Sigmoid colon (tissue), 7 donors: ENCODE data around the gene COX6B1. TPM values are rescaled to one million over a fixed set of nuclear protein-coding genes. Genes with fewer than 3 reads are reported as not detected.

ENCODE experiments used
- DNase-seq: peaks from one replicate; pipeline ENCODE4 v3.0.0-alpha.2; 2019
- H3K27ac ChIP-seq, 4 donors: fragments of 200-600 bp; sonication (generic); one replicate each; pipeline ENCODE4 v1.5.1; 2016 to 2019; ENCODE audit warnings: mild to moderate bottlenecking in 1 of 4
- H3K27me3 ChIP-seq, 3 donors: fragments of 200-600 bp; sonication (generic); one replicate each; pipeline ENCODE4 v1.5.1; 2019; ENCODE audit warnings: mild to moderate bottlenecking in 1 of 3
- H3K36me3 ChIP-seq, 4 donors: fragments of 200-600 bp; sonication (generic); one replicate each; pipeline ENCODE4 v1.5.1; 2016 to 2019
- H3K4me1 ChIP-seq, 4 donors: fragments of 200-600 bp; sonication (generic); one replicate each; pipeline ENCODE4 v1.5.1; 2017 to 2019
- H3K4me3 ChIP-seq, 4 donors: fragments of 200-600 bp; sonication (generic); one replicate each; pipeline ENCODE4 v1.5.1; 2017 to 2019; ENCODE audit warnings: mild to moderate bottlenecking in 2 of 4, moderate library complexity in 1 of 4
- H3K9me3 ChIP-seq, 4 donors: fragments of 200-600 bp in 3 of 4; sonication (generic) in 3 of 4; one replicate each; pipeline versions ENCODE4 v1.5.1 to v1.6.1; 2013 to 2019
- CTCF ChIP-seq, 4 experiments: fragments of 450-650 bp in 3 of 4; fragments of 200-600 bp in 1 of 4; IDR thresholded peaks; one replicate each; pipeline ENCODE4 v1.5.1; 2016 to 2019; ENCODE audit warnings: antibody characterized with exemption in 4 of 4, mild to moderate bottlenecking in 3 of 4, moderate library complexity in 2 of 4
- EP300 ChIP-seq, 4 donors: sonication (generic); formaldehyde crosslinking; IDR thresholded peaks; one replicate each; pipeline ENCODE4 v1.6.1; 2017; ENCODE audit warnings: antibody characterized with exemption in 4 of 4
- POLR2A ChIP-seq, 2 donors: fragments of 450-650 bp; IDR thresholded peaks; one replicate each; pipeline ENCODE4 v1.6.1; 2016; ENCODE audit warnings: antibody characterized with exemption in 2 of 2, mild to moderate bottlenecking in 2 of 2, moderate library complexity in 2 of 2
- POLR2AphosphoS5 ChIP-seq, 4 donors: sonication (generic); formaldehyde crosslinking; IDR thresholded peaks; one replicate each; pipeline ENCODE4 v1.6.1; 2017; ENCODE audit warnings: antibody characterized with exemption in 4 of 4
- WGBS, 2 donors: extraction: QIAGEN DNeasy Blood & Tissue Kit; methylation state at CpG; one replicate each; pipeline ENCODE4 v1.1.7; 2013; 5-methylcytosine and 5-hydroxymethylcytosine counted together
- intact Hi-C: fragments of 100-400 bp; cut with DNase I; formaldehyde crosslinking; loops from one replicate; pipeline ENCODE4 v1.15.1; 2023
- polyA plus RNA-seq, 3 donors: library from polyadenylated mRNA; stranded (reverse); fragments of 200-250 nt; gene quantifications; one replicate each; pipeline ENCODE4 v1.2.3, GENCODE V29; 2013
- total RNA-seq, 4 donors: library from RNA; depleted of rRNA; stranded (reverse); fragments of >200 nt; gene quantifications; one replicate each; pipeline ENCODE4 v1.1.0, GENCODE V29; 2016
- donor health status: healthy with polysubstance abuse.
- donor health status: Bipolar disorder and iron deficiency.
- donor health status: healthy.

COX6B1 gene
- total and polyA plus RNA-seq, 7 donors, result 593 to 1,718 (median 780) TPM

- Histone ChIP-seq H3K27ac (no peak overlapping the region), H3K9me3 (no peaks in the 10 kb centered on the region), H3K36me3 (peaks cover 0 to 4% (median 2%) of the 10 kb centered on the region in 4 donors), H3K4me3 (no peak overlapping the region), H3K27me3 (no peaks in the 10 kb centered on the region), H3K4me1 (no peaks in the 10 kb centered on the region)
- no peak for TF ChIP-seq POLR2AphosphoS5 (IDR thresholded peaks at IDR 0.05)
- no peak for TF ChIP-seq EP300 (IDR thresholded peaks at IDR 0.05)
- TF ChIP-seq POLR2A (IDR thresholded peaks at IDR 0.05), result no peak
- TF ChIP-seq CTCF (IDR thresholded peaks at IDR 0.05), result no peak
- WGBS, 2 donors, result 93 to 95% methylated on average over 17 of the region's 17 CpGs
- intact Hi-C loops, result no loop called here
- DNase-seq, result no peak
These were observed 28.1 kb upstream of the COX6B1 start for GRCh38 chr19:35620001-35620400.

- peaks cover 0 to 4% (median 2%) of the 10 kb centered on the region in 4 donors for H3K36me3 ChIP-seq
- WGBS, 2 donors, result 94% methylated on average over 9 of the region's 9 CpGs
- intact Hi-C loops, result no loop called here
These were observed 26.4 kb upstream of the COX6B1 start for GRCh38 chr19:35621708-35622107.

GRCh38 chr19:35622750-35623149 lies 25.4 kb upstream of the COX6B1 start:
- H3K27me3 ChIP-seq, result no peaks in the 10 kb centered on the region
- TF ChIP-seq EP300 (IDR thresholded peaks at IDR 0.05) (no peak), POLR2AphosphoS5 (IDR thresholded peaks at IDR 0.05) (no peak), POLR2A (IDR thresholded peaks at IDR 0.05) (no peak), CTCF (IDR thresholded peaks at IDR 0.05) (no peak)
- DNase-seq, result no peak
- 94% methylated on average over 13 of the region's 13 CpGs for WGBS, 2 donors
- H3K4me1 ChIP-seq, result peaks cover 0 to 1% (median under 1%) of the 10 kb centered on the region in 4 donors
- no peak overlapping the region for H3K27ac ChIP-seq
- H3K4me3 ChIP-seq, result no peak overlapping the region
- H3K9me3 ChIP-seq, result no peaks in the 10 kb centered on the region
- H3K36me3 ChIP-seq, result peaks cover 0 to 4% (median 2%) of the 10 kb centered on the region in 4 donors
- intact Hi-C loops, result no loop called here

More at GRCh38 chr19:35621708-35622107, 26.4 kb upstream of the COX6B1 start:
- DNase-seq, result no peak
- TF ChIP-seq POLR2AphosphoS5 (IDR thresholded peaks at IDR 0.05) (no peak), POLR2A (IDR thresholded peaks at IDR 0.05) (no peak), EP300 (IDR thresholded peaks at IDR 0.05) (no peak), CTCF (IDR thresholded peaks at IDR 0.05) (no peak)
- Histone ChIP-seq H3K27me3 (no peaks in the 10 kb centered on the region), H3K27ac (no peak overlapping the region), H3K4me1 (no peaks in the 10 kb centered on the region), H3K9me3 (no peaks in the 10 kb centered on the region), H3K4me3 (no peak overlapping the region)

GRCh38 chr19:35623327-35624010 lies 24.7 kb upstream of the COX6B1 start:
- no peak for TF ChIP-seq CTCF (IDR thresholded peaks at IDR 0.05)
- TF ChIP-seq POLR2A (IDR thresholded peaks at IDR 0.05), result no peak
- TF ChIP-seq POLR2AphosphoS5 (IDR thresholded peaks at IDR 0.05), result no peak
- no peak for TF ChIP-seq EP300 (IDR thresholded peaks at IDR 0.05)
- H3K4me3 ChIP-seq, result no peak overlapping the region
- intact Hi-C loops, result no loop called here
- WGBS, 2 donors, result 92 to 94% methylated on average over 6 of the region's 6 CpGs
- H3K27me3 ChIP-seq, result no peaks in the 10 kb centered on the region
- no peak overlapping the region for H3K27ac ChIP-seq
- no peaks in the 10 kb centered on the region for H3K9me3 ChIP-seq
- DNase-seq, result no peak
- peaks cover 0 to 4% (median 2%) of the 10 kb centered on the region in 4 donors for H3K36me3 ChIP-seq
- peaks cover 0 to 8% (median 5%) of the 10 kb centered on the region in 4 donors for H3K4me1 ChIP-seq
